GM20000 (cell line): ENCODE results near the gene BBS5.
"Not testable (repeated sequence)": the region's sequence is repeated elsewhere in the genome, so short reads cannot be mapped to it uniquely, and the experiment has no call there.

ENCODE experiments used
- DNase-seq: peaks from one replicate; pipeline ENCODE4 v3.0.0; 2012; ENCODE audit warnings: low spot score
- CTCF ChIP-seq: IDR thresholded peaks from 2 replicates; pipeline ENCODE4 v1.5.1; 2012; ENCODE audit warnings: mild to moderate bottlenecking, control low read depth; ENCODE audit errors: extremely low read depth, missing control alignments

The BBS5 gene

GRCh38 chr2:169479257-169480078 lies at the start of gene BBS5:
TSS of gene BBS5 (plus strand) at chr2:169479494. CDS start at chr2:169479554, 60 bp downstream.
- TF ChIP-seq CTCF, result peak; percentile 33
- DNase-seq, result peak; percentile 84

GRCh38 chr2:169431772-169432171 lies 47.5 kb upstream of the BBS5 start:
- not testable (repeated sequence) for DNase-seq

- not testable (repeated sequence) for DNase-seq
These were observed 45.1 kb upstream of the BBS5 start for GRCh38 chr2:169434236-169434635.

- DNase-seq, result no peak
- no peak for TF ChIP-seq CTCF
These were observed 40.7 kb upstream of the BBS5 start for GRCh38 chr2:169438466-169439072.

- TF ChIP-seq CTCF, result no peak
These were observed 39.4 kb upstream of the BBS5 start for GRCh38 chr2:169439900-169440299.

GRCh38 chr2:169446452-169446851 lies 32.8 kb upstream of the BBS5 start:
- TF ChIP-seq CTCF, result no peak
- DNase-seq, result no peak

More at GRCh38 chr2:169439900-169440299, 39.4 kb upstream of the BBS5 start:
- DNase-seq, result no peak

GRCh38 chr2:169448316-169448715 lies 31.0 kb upstream of the BBS5 start:
- TF ChIP-seq CTCF, result no peak
- DNase-seq, result no peak

- DNase-seq, result no peak
- no peak for TF ChIP-seq CTCF
These were observed 30.4 kb upstream of the BBS5 start for GRCh38 chr2:169448865-169449264.
